ENCODE data around the gene PSAP. TPM values are rescaled to one million over a fixed set of nuclear protein-coding genes. Genes with fewer than 3 reads are reported as not detected.

Gene PSAP
- total RNA-seq, 1 experiment from 2014 or later = 683 TPM

- intact Hi-C loops (cut with micrococcal nuclease; ENCODE audit: unreplicated experiment) = no loop called here
- CTCF ChIA-PET = no interaction called here
These were observed 51.9 kb downstream of the PSAP start for GRCh38 chr10:71799112-71799511.

GRCh38 chr10:71798308-71798624 is 52.8 kb downstream of the PSAP start:
- no peaks in the 10 kb centered on the region for H3K79me2 ChIP-seq (ENCODE audit: low read depth)
- ChIA-PET CTCF (no interaction called here), POLR2A (ENCODE audit: unreplicated experiment) (no interaction called here)
- no peak for DNase-seq
- H3K4me1 ChIP-seq (replicated peaks; ENCODE audit: insufficient read depth) = no peaks in the 10 kb centered on the region
- H3K27ac ChIP-seq = no peak overlapping the region
- H2AFZ ChIP-seq = no peak overlapping the region
- H3K27me3 ChIP-seq (ENCODE audit: insufficient read depth, low read depth) = peaks cover 37% of the 10 kb centered on the region; the same call in 1 of the 2 replicates
- no peaks in the 10 kb centered on the region for H3K36me3 ChIP-seq (ENCODE audit: low read depth)
- TF ChIP-seq EZH2 (IDR thresholded peaks at IDR 0.05; ENCODE audit: low read depth) = no peak
- no peak for TF ChIP-seq CTCF (conservative IDR thresholded peaks at IDR 0.05)
- intact Hi-C loops (cut with micrococcal nuclease; ENCODE audit: unreplicated experiment) = no loop called here
- no TSS peak for BruUV-seq (replicated peaks)
- H3K4me3 ChIP-seq = no peak overlapping the region
- no peaks in the 10 kb centered on the region for H3K9me2 ChIP-seq (ENCODE audit: insufficient read depth)
- H3K4me2 ChIP-seq = no peak overlapping the region
- H4K20me1 ChIP-seq (ENCODE audit: insufficient read depth) = no peaks in the 10 kb centered on the region
- no peaks in the 10 kb centered on the region for H3K9me3 ChIP-seq (ENCODE audit: insufficient read depth, low read depth)
- no peaks in the 10 kb centered on the region for H3F3A ChIP-seq (ENCODE audit: insufficient read depth, low read depth)

More at GRCh38 chr10:71799112-71799511, 51.9 kb downstream of the PSAP start:
- DNase-seq = no peak
- POLR2A ChIA-PET (ENCODE audit: unreplicated experiment) = no interaction called here
- Histone ChIP-seq H3K9me2 (ENCODE audit: insufficient read depth) (no peaks in the 10 kb centered on the region), H3K79me2 (ENCODE audit: low read depth) (no peaks in the 10 kb centered on the region), H3K4me1 (replicated peaks; ENCODE audit: insufficient read depth) (no peaks in the 10 kb centered on the region), H3K4me2 (no peak overlapping the region), H3K27me3 (ENCODE audit: insufficient read depth, low read depth) (peaks cover 29% of the 10 kb centered on the region; the same call in 1 of the 2 replicates), H4K20me1 (ENCODE audit: insufficient read depth) (no peaks in the 10 kb centered on the region), H3F3A (ENCODE audit: insufficient read depth, low read depth) (no peaks in the 10 kb centered on the region), H3K4me3 (no peak overlapping the region), H3K27ac (no peak overlapping the region), H2AFZ (no peak overlapping the region), H3K36me3 (ENCODE audit: low read depth) (no peaks in the 10 kb centered on the region), H3K9me3 (ENCODE audit: insufficient read depth, low read depth) (no peaks in the 10 kb centered on the region)
- TF ChIP-seq CTCF (conservative IDR thresholded peaks at IDR 0.05) (no peak), EZH2 (IDR thresholded peaks at IDR 0.05; ENCODE audit: low read depth) (no peak)
- no TSS peak for BruUV-seq (replicated peaks)

GRCh38 chr10:71797533-71798307 is 53.3 kb downstream of the PSAP start:
- Histone ChIP-seq H3K9me3 (ENCODE audit: insufficient read depth, low read depth) (no peaks in the 10 kb centered on the region), H3K9me2 (ENCODE audit: insufficient read depth) (no peaks in the 10 kb centered on the region), H3K4me1 (replicated peaks; ENCODE audit: insufficient read depth) (no peaks in the 10 kb centered on the region), H3K4me2 (no peak overlapping the region), H3K79me2 (ENCODE audit: low read depth) (no peaks in the 10 kb centered on the region), H3F3A (ENCODE audit: insufficient read depth, low read depth) (no peaks in the 10 kb centered on the region), H2AFZ (no peak overlapping the region), H3K36me3 (ENCODE audit: low read depth) (no peaks in the 10 kb centered on the region), H3K4me3 (no peak overlapping the region), H4K20me1 (ENCODE audit: insufficient read depth) (no peaks in the 10 kb centered on the region), H3K27me3 (ENCODE audit: insufficient read depth, low read depth) (peaks cover 41% of the 10 kb centered on the region), H3K27ac (no peak overlapping the region)
- no peak for DNase-seq
- ChIA-PET POLR2A (ENCODE audit: unreplicated experiment) (no interaction called here), CTCF (no interaction called here)
- intact Hi-C loops (cut with micrococcal nuclease; ENCODE audit: unreplicated experiment) = no loop called here
- BruUV-seq (replicated peaks) = no TSS peak
- TF ChIP-seq CTCF (conservative IDR thresholded peaks at IDR 0.05) = no peak
- TF ChIP-seq EZH2 (IDR thresholded peaks at IDR 0.05; ENCODE audit: low read depth) = no peak
